H9 (cell line): ENCODE measurements around the gene LGALS3. TPM values are rescaled to one million over a fixed set of nuclear protein-coding genes. Genes with fewer than 3 reads are reported as not detected.

Source experiments
- DNase-seq: peaks from one replicate; pipeline ENCODE4 v3.0.0-alpha.2; 2017
- H2AFZ ChIP-seq: one replicate; pipeline ENCODE4 v1.6.1; 2013; ENCODE audit warnings: mild to moderate bottlenecking, low read length, control low read depth, moderate library complexity
- H2AK5ac ChIP-seq: 2 replicates; pipeline ENCODE4 v1.6.1; 2013; ENCODE audit warnings: low read length, control low read depth, mixed read lengths; ENCODE audit not compliant: insufficient read length
- H2BK120ac ChIP-seq: one replicate; pipeline ENCODE4 v1.6.1; 2013; ENCODE audit warnings: low read depth, mild to moderate bottlenecking, low read length, control low read depth, inconsistent platforms; ENCODE audit not compliant: poor library complexity, severe bottlenecking
- H2BK12ac ChIP-seq: 2 replicates; pipeline ENCODE4 v1.6.1; 2013; ENCODE audit warnings: low read length, control low read depth, mixed read lengths, low read depth; ENCODE audit not compliant: insufficient read length
- H2BK15ac ChIP-seq: 2 replicates; pipeline ENCODE4 v1.6.1; 2013; ENCODE audit warnings: low read depth, low read length, control low read depth
- H2BK20ac ChIP-seq: one replicate; pipeline ENCODE4 v1.6.1; 2013; ENCODE audit warnings: low read depth, mild to moderate bottlenecking, low read length, control low read depth, inconsistent platforms; ENCODE audit not compliant: poor library complexity, severe bottlenecking
- H2BK5ac ChIP-seq: 2 replicates; pipeline ENCODE4 v1.6.1; 2013; ENCODE audit warnings: low read length, control low read depth, mixed read lengths; ENCODE audit not compliant: insufficient read length
- H3K14ac ChIP-seq: 2 replicates; pipeline ENCODE4 v1.6.1; 2013; ENCODE audit warnings: low read length, control low read depth; ENCODE audit not compliant: insufficient read depth
- H3K18ac ChIP-seq: 2 replicates; pipeline ENCODE4 v1.6.1; 2013; ENCODE audit warnings: low read depth, mild to moderate bottlenecking, mixed read lengths, low read length, control low read depth; ENCODE audit not compliant: insufficient read length
- H3K23ac ChIP-seq: 2 replicates; pipeline ENCODE4 v1.6.1; 2013; ENCODE audit warnings: low read length, control low read depth, mixed read lengths, low read depth; ENCODE audit not compliant: insufficient read length
- H3K23me2 ChIP-seq: 2 replicates; pipeline ENCODE4 v1.6.1; 2013; ENCODE audit warnings: low read depth, mild to moderate bottlenecking, mixed read lengths, low read length, control low read depth; ENCODE audit not compliant: insufficient read length, poor library complexity, severe bottlenecking
- H3K27ac ChIP-seq: 2 replicates; pipeline ENCODE4 v1.5.1; 2013; ENCODE audit warnings: low read length, control low read depth, mixed read lengths, low read depth; ENCODE audit not compliant: insufficient read length
- H3K27me3 ChIP-seq: 2 replicates; pipeline ENCODE4 v1.6.1; 2013; ENCODE audit warnings: low read length, control low read depth, inconsistent platforms; ENCODE audit not compliant: insufficient read depth
- H3K4ac ChIP-seq: 2 replicates; pipeline ENCODE4 v1.6.1; 2013; ENCODE audit warnings: low read depth, mild to moderate bottlenecking, control low read depth, inconsistent platforms, low read length, moderate library complexity
- H3K4me1 ChIP-seq: 2 replicates; pipeline ENCODE4 v1.6.1; 2013; ENCODE audit warnings: low read length, control low read depth, inconsistent platforms; ENCODE audit not compliant: insufficient read depth
- H3K4me2 ChIP-seq: 2 replicates; pipeline ENCODE4 v1.6.1; 2013; ENCODE audit warnings: low read length, control low read depth, mixed read lengths; ENCODE audit not compliant: insufficient read length, insufficient read depth
- H3K56ac ChIP-seq: 2 replicates; pipeline ENCODE4 v1.6.1; 2013; ENCODE audit warnings: low read depth, mild to moderate bottlenecking, mixed read lengths, low read length, control low read depth; ENCODE audit not compliant: insufficient read length
- H3K79me1 ChIP-seq: 2 replicates; pipeline ENCODE4 v1.6.1; 2013; ENCODE audit warnings: low read depth, mild to moderate bottlenecking, moderate library complexity, low read length, control low read depth, inconsistent platforms; ENCODE audit not compliant: insufficient read depth, poor library complexity, severe bottlenecking
- H3K79me2 ChIP-seq: 2 replicates; pipeline ENCODE4 v1.6.1; 2013; ENCODE audit warnings: low read length, control low read depth, inconsistent platforms; ENCODE audit not compliant: insufficient read depth
- H3K9ac ChIP-seq: 2 replicates; pipeline ENCODE4 v1.6.1; 2013; ENCODE audit warnings: low read length, control low read depth, mixed read lengths; ENCODE audit not compliant: insufficient read length; ENCODE audit errors: extremely low read depth
- H3K9me3 ChIP-seq: one replicate; pipeline ENCODE4 v1.6.1; 2013; ENCODE audit warnings: low read depth, low read length, inconsistent platforms; ENCODE audit not compliant: control insufficient read depth
- H3T11ph ChIP-seq: one replicate; pipeline ENCODE4 v1.6.1; 2013; ENCODE audit warnings: mild to moderate bottlenecking, low read length, control low read depth, inconsistent platforms
- H4K20me1 ChIP-seq: one replicate; pipeline ENCODE4 v1.6.1; 2013; ENCODE audit not compliant: control insufficient read depth, insufficient read length, insufficient read depth
- H4K5ac ChIP-seq: 2 replicates; pipeline ENCODE4 v1.6.1; 2013; ENCODE audit warnings: low read depth, mild to moderate bottlenecking, mixed read lengths, low read length, control low read depth; ENCODE audit not compliant: insufficient read length
- H4K8ac ChIP-seq: replicated peaks from 2 replicates; pipeline ENCODE4 v1.6.1; 2013; ENCODE audit warnings: low read length, control low read depth, mixed read lengths, low read depth; ENCODE audit not compliant: insufficient read length
- H4K91ac ChIP-seq: 2 replicates; pipeline ENCODE4 v1.6.1; 2013; ENCODE audit warnings: low read depth, mild to moderate bottlenecking, moderate library complexity, mixed read lengths, low read length, control low read depth; ENCODE audit not compliant: insufficient read length
- H3K27ac Mint-ChIP-seq, 3 experiments: 2 replicates in 2 of 3; 3 replicates in 1 of 3; pipeline ENCODE4 v1.8.0; 2020 to 2021; ENCODE audit warnings: mixed read lengths in 3 of 3, mild to moderate bottlenecking in 1 of 3, moderate library complexity in 1 of 3
- H3K27me3 Mint-ChIP-seq: 2 replicates; pipeline ENCODE4 v1.8.0; 2021; ENCODE audit warnings: low read depth, mild to moderate bottlenecking, moderate library complexity, mixed read lengths
- H3K36me3 Mint-ChIP-seq, 3 experiments: 2 replicates in 2 of 3; 3 replicates in 1 of 3; pipeline ENCODE4 v1.8.0; 2020 to 2021; ENCODE audit warnings: low read depth in 3 of 3, mixed read lengths in 3 of 3; ENCODE audit not compliant: insufficient read depth in 1 of 3
- H3K4me1 Mint-ChIP-seq, 2 experiments: 2 replicates each; pipeline ENCODE4 v1.8.0; 2020; ENCODE audit warnings: mixed read lengths in 2 of 2
- H3K4me3 Mint-ChIP-seq, 2 experiments: 2 replicates in 1 of 2; 3 replicates in 1 of 2; pipeline ENCODE4 v1.8.0; 2020 to 2021; ENCODE audit warnings: mild to moderate bottlenecking in 2 of 2, mixed read lengths in 2 of 2, moderate library complexity in 1 of 2
- H3K9me3 Mint-ChIP-seq, 2 experiments: 2 replicates in 1 of 2; 3 replicates in 1 of 2; pipeline ENCODE4 v1.8.0; 2020; ENCODE audit warnings: mild to moderate bottlenecking in 2 of 2, mixed read lengths in 2 of 2, moderate library complexity in 1 of 2
- WGBS: extraction: QIAGEN DNeasy Blood & Tissue Kit; methylation state at CpG from one replicate; pipeline ENCODE4 v1.1.7; 2013; ENCODE audit warnings: missing lambda C conversion rate, low lambda C conversion rate, mixed read lengths; ENCODE audit not compliant: insufficient read length; ENCODE audit errors: extremely low coverage; 5-methylcytosine and 5-hydroxymethylcytosine counted together
- total RNA-seq: library from RNA; stranded (reverse); gene quantifications from 2 replicates; pipeline ENCODE4 v1.2.1, GENCODE V29; 2021
- TF ChIP-seq, protein P1 (sequence below): fragments of 200-600 bp; sonication (generic); conservative IDR thresholded peaks from 3 replicates; pipeline ENCODE4 v1.8.0; 2021; ENCODE audit warnings: antibody characterized with exemption, mild to moderate bottlenecking

Gene LGALS3
- total RNA-seq, 1 experiment from 2014 or later, result 4.0 TPM

DNA sequence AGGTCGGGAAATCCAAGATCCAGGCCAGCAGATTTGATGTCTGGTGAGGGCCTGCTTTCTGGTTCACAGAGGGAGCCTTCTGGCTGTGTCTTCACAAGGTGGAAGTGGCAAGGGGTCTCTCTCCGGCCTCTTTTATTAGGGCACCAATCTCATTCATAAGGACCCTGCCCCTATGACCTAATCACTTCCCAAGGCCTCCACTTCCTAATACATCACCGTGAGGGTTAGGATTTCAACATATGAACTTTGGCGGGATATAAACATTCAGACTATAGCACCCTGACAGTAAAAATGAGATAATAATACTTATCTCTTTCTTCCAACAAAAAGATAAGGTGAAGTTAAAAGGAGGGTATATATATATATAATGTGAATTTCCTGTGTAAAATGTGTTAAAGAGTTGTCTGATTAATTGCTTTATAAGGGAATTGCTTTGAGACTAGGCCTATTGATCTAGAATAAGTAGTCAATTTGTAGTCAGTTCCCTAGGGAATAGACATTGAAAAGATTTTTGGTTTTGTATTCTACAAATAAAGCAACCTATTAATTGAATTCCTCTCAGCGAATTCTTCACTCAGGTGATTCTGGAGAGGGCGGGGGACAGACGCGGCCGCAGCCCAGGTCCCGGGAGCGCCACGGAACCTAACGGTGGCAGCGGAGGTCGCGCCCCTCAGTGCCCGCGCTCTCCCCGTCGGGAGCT is 516 bp upstream of the LGALS3 start:
- no peaks in the 10 kb centered on the region for H3K9me3 Mint-ChIP-seq
- peaks cover 12% of the 10 kb centered on the region for H3K23me2 ChIP-seq
- no peak overlapping the region for H3K9ac ChIP-seq
- no peak overlapping the region for H3K23ac ChIP-seq
- no peak overlapping the region for H2BK120ac ChIP-seq
- H3K27me3 Mint-ChIP-seq, result peaks cover 63% of the 10 kb centered on the region
- peaks cover 6% of the 10 kb centered on the region; the same call in 1 of the 2 replicates for H3K27me3 ChIP-seq
- H3K36me3 Mint-ChIP-seq, result no peaks in the 10 kb centered on the region; a peak in 1 of 7 replicates
- DNase-seq, result no peak
- H3K14ac ChIP-seq, result no peak overlapping the region
- no peak overlapping the region for H4K5ac ChIP-seq
- no peak overlapping the region for H3K18ac ChIP-seq
- H4K8ac ChIP-seq, result no peak overlapping the region
- peaks cover 8 to 9% of the 10 kb centered on the region in 2 experiments for H3K4me1 Mint-ChIP-seq
- TF ChIP-seq, protein P1, sequence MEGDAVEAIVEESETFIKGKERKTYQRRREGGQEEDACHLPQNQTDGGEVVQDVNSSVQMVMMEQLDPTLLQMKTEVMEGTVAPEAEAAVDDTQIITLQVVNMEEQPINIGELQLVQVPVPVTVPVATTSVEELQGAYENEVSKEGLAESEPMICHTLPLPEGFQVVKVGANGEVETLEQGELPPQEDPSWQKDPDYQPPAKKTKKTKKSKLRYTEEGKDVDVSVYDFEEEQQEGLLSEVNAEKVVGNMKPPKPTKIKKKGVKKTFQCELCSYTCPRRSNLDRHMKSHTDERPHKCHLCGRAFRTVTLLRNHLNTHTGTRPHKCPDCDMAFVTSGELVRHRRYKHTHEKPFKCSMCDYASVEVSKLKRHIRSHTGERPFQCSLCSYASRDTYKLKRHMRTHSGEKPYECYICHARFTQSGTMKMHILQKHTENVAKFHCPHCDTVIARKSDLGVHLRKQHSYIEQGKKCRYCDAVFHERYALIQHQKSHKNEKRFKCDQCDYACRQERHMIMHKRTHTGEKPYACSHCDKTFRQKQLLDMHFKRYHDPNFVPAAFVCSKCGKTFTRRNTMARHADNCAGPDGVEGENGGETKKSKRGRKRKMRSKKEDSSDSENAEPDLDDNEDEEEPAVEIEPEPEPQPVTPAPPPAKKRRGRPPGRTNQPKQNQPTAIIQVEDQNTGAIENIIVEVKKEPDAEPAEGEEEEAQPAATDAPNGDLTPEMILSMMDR, result no peak
- no peaks in the 10 kb centered on the region for H3K79me2 ChIP-seq
- H4K91ac ChIP-seq, result no peak overlapping the region
- H3K4me2 ChIP-seq, result no peak overlapping the region
- H2AFZ ChIP-seq, result no peak overlapping the region
- no peaks in the 10 kb centered on the region for H3K9me3 ChIP-seq
- no peak overlapping the region for H2AK5ac ChIP-seq
- no peak overlapping the region for H3K27ac Mint-ChIP-seq
- no peak overlapping the region for H3K4ac ChIP-seq
- no peak overlapping the region for H3T11ph ChIP-seq
- no peak overlapping the region for H3K27ac ChIP-seq
- no peak overlapping the region for H2BK12ac ChIP-seq
- WGBS, result no CpG with 5 or more reads among the region's 20 CpGs
- no peaks in the 10 kb centered on the region for H4K20me1 ChIP-seq
- no peaks in the 10 kb centered on the region for H3K79me1 ChIP-seq
- H3K4me3 Mint-ChIP-seq, result peak overlapping the region; percentile 55 to 79
- no peak overlapping the region for H2BK15ac ChIP-seq
- no peaks in the 10 kb centered on the region for H3K4me1 ChIP-seq
- H2BK20ac ChIP-seq, result no peak overlapping the region
- H2BK5ac ChIP-seq, result no peak overlapping the region
- H3K56ac ChIP-seq, result no peak overlapping the region
